Erythroblast (primary cell): Measurements from ENCODE around the gene HSPA1L.
"Not testable (repeated sequence)": the region's sequence is repeated elsewhere in the genome, so short reads cannot be mapped to it uniquely, and the experiment has no call there.

Source experiments
- DNase-seq, 2 experiments: peaks; one replicate each; lab custom pipeline; 2025; lab: John Stamatoyannopoulos, UW
- GATA1 ChIP-seq: IDR thresholded peaks from 2 replicates; pipeline ENCODE4 v1.6.1; 2011; ENCODE audit warnings: low read depth, mild to moderate bottlenecking, control low read depth, low read length, moderate library complexity
- POLR2A ChIP-seq: IDR thresholded peaks from 2 replicates; pipeline ENCODE4 v1.6.1; 2011; ENCODE audit warnings: mild to moderate bottlenecking, low read length

The HSPA1L gene

DNA sequence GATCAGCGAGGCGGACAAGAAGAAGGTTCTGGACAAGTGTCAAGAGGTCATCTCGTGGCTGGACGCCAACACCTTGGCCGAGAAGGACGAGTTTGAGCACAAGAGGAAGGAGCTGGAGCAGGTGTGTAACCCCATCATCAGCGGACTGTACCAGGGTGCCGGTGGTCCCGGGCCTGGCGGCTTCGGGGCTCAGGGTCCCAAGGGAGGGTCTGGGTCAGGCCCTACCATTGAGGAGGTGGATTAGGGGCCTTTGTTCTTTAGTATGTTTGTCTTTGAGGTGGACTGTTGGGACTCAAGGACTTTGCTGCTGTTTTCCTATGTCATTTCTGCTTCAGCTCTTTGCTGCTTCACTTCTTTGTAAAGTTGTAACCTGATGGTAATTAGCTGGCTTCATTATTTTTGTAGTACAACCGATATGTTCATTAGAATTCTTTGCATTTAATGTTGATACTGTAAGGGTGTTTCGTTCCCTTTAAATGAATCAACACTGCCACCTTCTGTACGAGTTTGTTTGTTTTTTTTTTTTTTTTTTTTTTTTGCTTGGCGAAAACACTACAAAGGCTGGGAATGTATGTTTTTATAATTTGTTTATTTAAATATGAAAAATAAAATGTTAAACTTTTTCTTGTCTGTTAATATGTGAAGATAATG lies 14.7 kb upstream of the HSPA1L start:
- TF ChIP-seq GATA1 (no peak), POLR2A (no peak)
- peak; percentile 74 to 83 for DNase-seq

DNA sequence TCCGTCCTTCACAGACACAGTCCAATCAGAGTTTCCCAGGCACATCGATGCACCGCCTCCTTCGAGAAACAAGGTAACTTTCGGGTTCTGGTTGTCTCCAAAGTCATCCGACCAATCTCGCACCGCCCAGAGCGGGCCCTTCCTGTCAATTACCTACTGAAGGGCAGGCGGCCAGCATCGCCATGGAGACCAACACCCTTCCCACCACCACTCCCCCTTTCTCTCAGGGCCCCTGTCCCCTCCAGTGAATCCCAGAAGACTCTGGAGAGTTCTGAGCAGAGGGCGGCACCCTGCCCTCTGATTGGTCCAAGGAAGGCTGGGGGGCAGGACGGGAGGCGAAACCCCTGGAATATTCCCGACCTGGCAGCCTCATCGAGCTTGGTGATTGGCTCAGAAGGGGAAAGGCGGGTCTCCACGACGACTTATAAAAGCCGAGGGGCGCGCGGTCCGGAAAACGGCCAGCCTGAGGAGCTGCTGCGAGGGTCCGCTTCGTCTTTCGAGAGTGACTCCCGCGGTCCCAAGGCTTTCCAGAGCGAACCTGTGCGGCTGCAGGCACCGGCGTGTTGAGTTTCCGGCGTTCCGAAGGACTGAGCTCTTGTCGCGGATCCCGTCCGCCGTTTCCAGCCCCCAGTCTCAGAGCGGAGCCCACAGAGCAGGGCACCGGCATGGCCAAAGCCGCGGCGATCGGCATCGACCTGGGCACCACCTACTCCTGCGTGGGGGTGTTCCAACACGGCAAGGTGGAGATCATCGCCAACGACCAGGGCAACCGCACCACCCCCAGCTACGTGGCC lies 12.4 kb upstream of the HSPA1L start, which contains the start of gene HSPA1B:
Gene HSPA1B (plus strand): TSS at position 453 of the 794 bp plus-strand sequence. CDS start 213 bp downstream, at position 666.
- TF ChIP-seq GATA1: no peak
- peak; percentile 98 for TF ChIP-seq POLR2A
- DNase-seq: peak; percentile 99 to 100

- peak; percentile 90 to 93 for DNase-seq
- TF ChIP-seq POLR2A (no peak), GATA1 (no peak)
These were observed 11.8 kb upstream of the HSPA1L start for GRCh38 chr6:31826793-31827285.

- no peak for DNase-seq
- TF ChIP-seq GATA1 (no peak), POLR2A (no peak)
These were observed 10.5 kb upstream of the HSPA1L start for GRCh38 chr6:31825553-31825952.

DNA sequence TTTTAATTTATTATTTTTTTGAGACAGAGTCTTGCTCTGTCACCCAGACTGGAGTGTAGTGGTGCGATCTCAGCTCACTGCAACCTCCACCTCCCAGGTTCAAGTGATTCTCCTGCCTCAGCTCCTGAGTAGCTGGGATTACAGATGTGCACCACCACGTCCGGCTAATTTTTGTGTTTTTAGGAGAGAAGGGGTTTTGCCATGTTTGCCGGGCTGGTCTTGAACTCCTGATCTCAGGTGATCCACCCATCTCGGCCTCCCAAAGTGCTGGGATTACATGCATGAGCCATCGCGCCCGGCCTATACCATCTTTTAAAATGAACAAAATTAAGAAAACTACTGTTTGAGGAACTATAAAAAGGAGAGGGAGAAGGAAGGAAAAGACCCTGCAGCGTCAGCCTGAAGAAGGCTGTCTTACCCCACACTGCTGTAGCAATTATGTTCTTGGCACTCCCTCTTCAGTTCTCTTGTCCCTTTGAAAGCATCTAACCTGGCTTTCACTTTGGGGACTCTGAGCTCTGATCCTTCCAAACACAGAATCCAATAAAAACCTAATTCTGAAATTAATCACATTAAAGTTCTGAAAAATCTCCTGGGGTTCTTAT lies 8.6 kb upstream of the HSPA1L start:
- not testable (repeated sequence) for DNase-seq

GRCh38 chr6:31822036-31822821 lies 7.1 kb upstream of the HSPA1L start:
- peak; percentile 93 for DNase-seq
- TF ChIP-seq POLR2A (peak; percentile 74), GATA1 (no peak)

DNA sequence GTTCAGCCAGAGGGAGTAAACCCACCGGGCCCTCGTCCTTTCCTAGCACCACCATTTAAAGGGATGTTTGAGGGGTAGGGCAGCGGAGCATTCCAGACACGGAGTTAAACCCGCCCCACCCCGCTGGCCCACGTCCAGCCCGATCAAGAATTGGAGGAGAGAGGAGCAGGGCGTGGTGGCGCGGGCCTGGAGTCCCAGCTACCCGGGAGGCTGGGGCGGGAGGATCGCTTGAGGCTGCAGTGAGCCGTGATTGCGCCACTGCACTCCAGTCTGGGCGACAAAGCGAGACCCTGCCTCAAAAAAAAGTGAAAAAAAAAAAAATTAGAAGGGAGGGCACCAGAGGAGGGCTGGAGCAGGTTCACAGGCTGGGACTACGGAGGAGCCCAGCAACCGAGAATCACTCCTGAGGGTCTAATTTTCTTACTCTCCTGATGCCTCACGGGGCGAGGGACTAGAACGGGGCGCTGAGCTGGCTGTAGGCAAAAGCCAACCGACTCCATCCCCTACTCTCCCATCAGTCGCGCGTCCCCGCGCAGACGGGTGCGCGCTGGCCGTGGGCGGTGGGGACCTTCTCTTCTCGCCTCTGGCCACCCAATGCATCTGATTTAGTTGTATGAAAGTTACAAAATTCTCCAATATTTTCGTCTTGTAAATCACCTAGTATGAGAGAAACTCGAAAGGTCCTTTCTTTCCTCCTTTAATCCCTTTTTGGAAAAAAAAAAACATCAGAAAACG lies 6.4 kb upstream of the HSPA1L start:
- TF ChIP-seq GATA1 (no peak), POLR2A (peak; percentile 32)
- DNase-seq: peak; percentile 72 to 81

GRCh38 chr6:31820399-31820798 lies 5.3 kb upstream of the HSPA1L start:
- DNase-seq: not testable (repeated sequence)

GRCh38 chr6:31819871-31820299 lies 4.8 kb upstream of the HSPA1L start:
- TF ChIP-seq GATA1: no peak
- TF ChIP-seq POLR2A: no peak
- DNase-seq: no peak

- not testable (repeated sequence) for DNase-seq
These were observed 2.9 kb upstream of the HSPA1L start for GRCh38 chr6:31817929-31818511.

DNA sequence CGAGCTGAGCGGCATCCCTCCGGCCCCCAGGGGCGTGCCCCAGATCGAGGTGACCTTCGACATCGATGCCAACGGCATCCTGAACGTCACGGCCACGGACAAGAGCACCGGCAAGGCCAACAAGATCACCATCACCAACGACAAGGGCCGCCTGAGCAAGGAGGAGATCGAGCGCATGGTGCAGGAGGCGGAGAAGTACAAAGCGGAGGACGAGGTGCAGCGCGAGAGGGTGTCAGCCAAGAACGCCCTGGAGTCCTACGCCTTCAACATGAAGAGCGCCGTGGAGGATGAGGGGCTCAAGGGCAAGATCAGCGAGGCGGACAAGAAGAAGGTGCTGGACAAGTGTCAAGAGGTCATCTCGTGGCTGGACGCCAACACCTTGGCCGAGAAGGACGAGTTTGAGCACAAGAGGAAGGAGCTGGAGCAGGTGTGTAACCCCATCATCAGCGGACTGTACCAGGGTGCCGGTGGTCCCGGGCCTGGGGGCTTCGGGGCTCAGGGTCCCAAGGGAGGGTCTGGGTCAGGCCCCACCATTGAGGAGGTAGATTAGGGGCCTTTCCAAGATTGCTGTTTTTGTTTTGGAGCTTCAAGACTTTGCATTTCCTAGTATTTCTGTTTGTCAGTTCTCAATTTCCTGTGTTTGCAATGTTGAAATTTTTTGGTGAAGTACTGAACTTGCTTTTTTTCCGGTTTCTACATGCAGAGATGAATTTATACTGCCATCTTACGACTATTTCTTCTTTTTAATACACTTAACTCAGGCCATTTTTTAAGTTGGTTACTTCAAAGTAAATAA lies 2.2 kb upstream of the HSPA1L start:
- DNase-seq: not testable (repeated sequence)

DNA sequence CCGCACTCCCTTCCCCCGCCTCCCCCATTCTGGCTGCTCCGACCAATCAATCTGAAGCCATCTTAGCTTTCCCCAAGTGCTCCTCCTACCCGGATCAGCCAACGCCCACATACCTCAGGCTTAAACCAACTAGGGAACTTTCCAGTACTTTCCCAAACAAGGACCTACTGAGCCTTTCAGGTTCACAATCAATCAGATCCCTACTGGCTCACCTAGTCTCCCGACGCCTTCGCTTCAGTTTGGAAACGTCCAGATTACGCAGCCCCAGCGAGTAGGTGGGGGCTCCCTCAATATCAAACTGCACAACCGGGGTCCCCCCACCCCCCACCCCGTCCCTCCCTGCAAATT lies 432 bp downstream of the HSPA1L start:
- TF ChIP-seq GATA1 (no peak), POLR2A (no peak)
- peak; percentile 77 to 78 for DNase-seq

- no peak for DNase-seq
- no peak for TF ChIP-seq GATA1
- TF ChIP-seq POLR2A: no peak
These were observed 1.6 kb downstream of the HSPA1L start for GRCh38 chr6:31813465-31813849.
